ENCODE measurements around the gene EYS. TPM values are rescaled to one million over a fixed set of nuclear protein-coding genes. Genes with fewer than 3 reads are reported as not detected.

EYS gene
- total and polyA plus RNA-seq, 9 of the 15 experiments (the other 6 are each of a cell fraction or from before 2014, with no cell fraction given): 0.03 to 0.36 (median 0.10) TPM; not detected in 2

- Histone ChIP-seq H3K9ac (ENCODE audit: insufficient read depth in 1 of 2, low read depth in 2 of 2, low read length in 2 of 2) (no peak overlapping the region), H3K4me1 (replicated peaks in 1 of 2; ENCODE audit: control insufficient read depth in 2 of 2, insufficient read depth in 2 of 2, low read length in 2 of 2) (no peaks in the 10 kb centered on the region), H3K9me3 (replicated peaks; ENCODE audit: control insufficient read depth, insufficient read depth, low read depth, low read length) (no peaks in the 10 kb centered on the region; the same call in 1 of the 2 replicates), H3K4me2 (ENCODE audit: insufficient read depth, low read length) (no peak overlapping the region), H2AFZ (ENCODE audit: low read depth, low read length) (no peak overlapping the region), H3K36me3 (ENCODE audit: control insufficient read depth, insufficient read depth, low read length) (no peaks in the 10 kb centered on the region), H3K4me3 (no peak overlapping the region), H4K20me1 (replicated peaks; ENCODE audit: control insufficient read depth, insufficient read depth, low read length) (no peaks in the 10 kb centered on the region), H3K27ac (ENCODE audit: extremely low read depth, low read depth, low read length) (no peak overlapping the region), H3K27me3 (ENCODE audit: control insufficient read depth in 2 of 2, insufficient read depth in 2 of 2, low read length in 2 of 2) (no peaks in the 10 kb centered on the region), H3K9me1 (ENCODE audit: control insufficient read depth, insufficient read depth, low read length) (no peaks in the 10 kb centered on the region), H3K79me2 (ENCODE audit: control insufficient read depth, insufficient read depth, low read length) (no peaks in the 10 kb centered on the region)
- TF ChIP-seq WHSC1 (IDR thresholded peaks at IDR 0.05; ENCODE audit: low read length): no peak
- TF ChIP-seq PBX2 (CRISPR knock-in tag; IDR thresholded peaks at IDR 0.05; ENCODE audit: low read depth): no peak
- 0 out of 2 replicates have a peak, but pooled peaks have one; percentile 16 for TF ChIP-seq PBX2 (tag; conservative IDR thresholded peaks at IDR 0.05; ENCODE audit: low read depth)
- ChIA-PET POLR2A (no interaction called here), CTCF (ENCODE audit: low intra/inter-chr PET ratio) (no interaction called here)
- intact Hi-C loops (cut with micrococcal nuclease) (no loop called here), in situ Hi-C loops (cut with MboI) (no loop called here)
- no peak for DNase-seq (ENCODE audit: extremely low read depth in 1 of 4, low spot score in 3 of 4)
- no peak for FAIRE-seq
- no peak for ATAC-seq
- BruUV-seq (replicated peaks): no TSS peak
Observed at GRCh38 chr6:65075705-65076230, 631.3 kb downstream of the EYS start.

GRCh38 chr6:65072500-65072899 lies 634.5 kb downstream of the EYS start:
- intact Hi-C loops (cut with micrococcal nuclease): no loop called here
- POLR2A ChIA-PET: no interaction called here

More at GRCh38 chr6:65072500-65072899, 634.5 kb downstream of the EYS start:
- DNase-seq (ENCODE audit: extremely low read depth in 1 of 4, low spot score in 3 of 4): no peak
- Histone ChIP-seq H3K4me2 (ENCODE audit: insufficient read depth, low read length) (no peak overlapping the region), H3K79me2 (ENCODE audit: control insufficient read depth, insufficient read depth, low read length) (no peaks in the 10 kb centered on the region), H3K36me3 (ENCODE audit: control insufficient read depth, insufficient read depth, low read length) (no peaks in the 10 kb centered on the region), H3K9ac (ENCODE audit: insufficient read depth in 1 of 2, low read depth in 2 of 2, low read length in 2 of 2) (no peak overlapping the region), H3K9me3 (replicated peaks; ENCODE audit: control insufficient read depth, insufficient read depth, low read depth, low read length) (no peaks in the 10 kb centered on the region; the same call in 1 of the 2 replicates), H3K4me3 (no peak overlapping the region), H4K20me1 (replicated peaks; ENCODE audit: control insufficient read depth, insufficient read depth, low read length) (no peaks in the 10 kb centered on the region), H3K27me3 (ENCODE audit: control insufficient read depth in 2 of 2, insufficient read depth in 2 of 2, low read length in 2 of 2) (no peaks in the 10 kb centered on the region), H3K4me1 (replicated peaks in 1 of 2; ENCODE audit: control insufficient read depth in 2 of 2, insufficient read depth in 2 of 2, low read length in 2 of 2) (no peaks in the 10 kb centered on the region), H2AFZ (ENCODE audit: low read depth, low read length) (no peak overlapping the region), H3K27ac (ENCODE audit: extremely low read depth, low read depth, low read length) (no peak overlapping the region), H3K9me1 (ENCODE audit: control insufficient read depth, insufficient read depth, low read length) (no peaks in the 10 kb centered on the region)
- 0% methylated on average over 1 of the region's 1 CpG for WGBS (ENCODE audit: insufficient coverage, low coverage, missing lambda C conversion rate)
- CTCF ChIA-PET (ENCODE audit: low intra/inter-chr PET ratio): no interaction called here
- in situ Hi-C loops (cut with MboI): no loop called here
- no TSS peak for BruUV-seq (replicated peaks)
- no peak for TF ChIP-seq ZNF165 (CRISPR knock-in tag; IDR thresholded peaks at IDR 0.05; ENCODE audit: borderline replicate concordance)
- TF ChIP-seq TRIM24 (IDR thresholded peaks at IDR 0.05): no peak
- no peak for TF ChIP-seq HIVEP1 (CRISPR knock-in tag; IDR thresholded peaks at IDR 0.05)
- TF ChIP-seq ATF2 (CRISPR knock-in tag; IDR thresholded peaks at IDR 0.05): no peak
- no peak for TF ChIP-seq TAF15 (IDR thresholded peaks at IDR 0.05; ENCODE audit: low read depth, low read length)
- TF ChIP-seq POLR3G (IDR thresholded peaks at IDR 0.05; ENCODE audit: extremely low read depth, insufficient read length, insufficient replicate concordance): no peak
- ATAC-seq: no peak
- no peak for FAIRE-seq
